GM18505 (cell line): ENCODE measurements around the gene LIN52.

Experiments
- ATAC-seq: cut with Tn5 transposase; IDR thresholded peaks from one replicate; pipeline ENCODE4 v1.9.1; 2021; ENCODE audit not compliant: unreplicated experiment
- POLR2A ChIP-seq: IDR thresholded peaks from 4 replicates; pipeline ENCODE4 v1.6.1; 2011; ENCODE audit warnings: borderline replicate concordance; ENCODE audit not compliant: insufficient read depth, insufficient read length; ENCODE audit errors: extremely low read depth

LIN52 gene

DNA sequence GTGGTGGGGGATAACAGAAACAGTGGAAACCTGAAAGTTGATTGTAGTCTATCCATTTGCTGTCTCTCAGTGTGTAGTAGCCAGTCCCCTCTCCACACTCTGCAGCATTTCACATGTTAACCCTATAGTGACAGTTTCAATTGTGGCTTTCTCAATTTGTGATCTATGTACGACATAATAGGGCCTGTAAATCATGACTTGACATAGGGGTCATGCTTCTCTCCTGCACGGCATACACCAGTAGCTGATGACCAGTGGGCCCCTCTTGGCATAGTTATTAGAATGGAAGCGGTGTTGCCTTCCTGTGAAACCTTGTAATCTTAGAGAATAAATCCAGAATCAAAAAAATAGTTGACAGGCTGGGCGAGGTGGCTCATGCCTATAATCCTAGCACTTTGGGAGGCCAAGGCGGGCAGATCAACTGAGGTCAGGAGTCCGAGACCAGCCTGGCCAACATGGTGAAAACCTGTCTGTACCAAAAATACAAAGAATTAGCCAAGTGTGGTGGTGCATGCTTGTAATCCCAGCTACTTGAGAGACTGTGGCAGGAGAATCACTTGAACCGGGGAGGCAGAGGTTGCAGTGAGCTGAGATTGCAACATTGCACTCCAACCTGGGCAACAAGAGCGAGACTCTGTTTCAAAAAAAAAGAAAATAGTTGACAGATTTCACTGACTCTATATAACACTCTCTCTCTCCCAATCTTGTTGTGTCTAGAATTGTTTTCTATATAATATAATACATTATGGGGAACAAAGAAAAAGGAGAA is 109.9 kb downstream of the LIN52 start:
- no peak for ATAC-seq
- no peak for TF ChIP-seq POLR2A

DNA sequence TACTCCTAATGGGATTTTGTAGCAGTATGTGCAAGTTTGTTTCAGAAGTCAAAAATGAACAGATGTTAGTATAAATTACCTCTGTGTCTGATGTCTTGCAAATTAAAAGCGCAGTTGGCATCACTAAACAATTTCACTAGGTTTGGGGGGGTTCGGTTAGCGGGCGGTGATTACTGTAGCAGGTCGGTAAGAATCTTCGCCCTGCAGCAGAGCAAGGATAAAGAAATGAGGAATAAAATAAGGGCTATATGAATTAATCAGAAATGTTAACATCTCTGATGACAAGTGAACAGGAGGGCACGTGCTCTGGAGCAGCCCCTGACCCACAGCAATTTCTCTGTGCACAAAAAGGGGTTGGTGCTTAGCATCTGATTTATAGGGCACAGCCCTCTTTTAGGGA is 110.9 kb downstream of the LIN52 start:
- TF ChIP-seq POLR2A: no peak
- no peak for ATAC-seq

DNA sequence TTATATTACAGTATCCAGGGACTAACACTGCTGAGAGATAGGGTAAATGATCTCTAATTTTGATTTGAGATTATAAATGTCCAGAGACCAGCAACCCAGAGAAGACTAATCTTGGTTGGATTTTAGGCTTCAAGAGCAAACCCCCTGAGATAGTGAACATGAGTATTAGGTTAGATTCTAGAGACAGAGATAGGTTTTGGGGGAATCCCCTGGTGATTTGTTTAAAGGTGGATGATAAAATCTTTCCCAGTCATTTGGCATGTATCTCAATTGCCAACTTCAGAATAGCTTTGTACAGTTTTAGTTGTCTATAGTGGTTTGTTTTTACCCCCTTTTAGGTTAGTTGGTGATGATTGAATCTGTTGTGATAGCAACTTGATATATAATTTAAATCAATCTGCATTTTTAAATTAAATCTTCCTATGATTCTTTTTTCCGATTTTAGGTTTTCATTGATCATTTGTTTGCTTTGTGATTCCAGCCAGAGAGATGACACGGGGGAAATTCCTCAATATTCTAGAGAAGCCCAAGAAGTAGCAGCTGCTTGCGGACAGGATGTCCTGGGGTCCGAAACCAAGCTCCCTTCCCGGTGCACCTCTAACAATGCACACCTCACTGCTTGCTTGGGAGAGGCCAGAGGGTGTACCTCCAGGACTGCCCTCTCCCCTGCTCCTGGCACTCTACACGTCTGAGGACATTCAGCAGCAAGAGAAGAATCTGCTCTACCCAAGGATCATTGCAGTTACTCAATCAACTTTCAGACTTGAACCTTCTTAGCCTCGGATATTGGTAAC is 113.9 kb downstream of the LIN52 start:
- no peak for ATAC-seq
- TF ChIP-seq POLR2A: no peak

DNA sequence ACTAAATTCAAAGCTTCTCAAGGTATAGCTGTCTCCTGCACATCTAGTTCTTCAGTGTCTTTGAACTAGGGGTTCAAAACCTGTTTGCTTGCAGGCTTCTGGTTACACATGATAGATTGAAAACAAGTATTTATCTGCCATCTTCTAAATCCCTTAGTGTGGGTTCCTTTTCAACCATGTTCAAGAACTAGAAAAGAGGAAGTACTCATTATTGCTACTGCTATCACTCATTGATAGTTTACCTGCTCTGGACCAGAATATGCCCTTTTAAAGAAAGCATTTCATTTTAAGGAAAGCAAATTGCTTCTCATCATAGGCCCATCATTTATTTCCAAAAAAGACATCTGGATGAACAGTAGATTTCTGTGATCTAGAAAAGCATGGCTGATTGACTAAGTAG is 117.4 kb downstream of the LIN52 start:
- no peak for TF ChIP-seq POLR2A
- no peak for ATAC-seq

DNA sequence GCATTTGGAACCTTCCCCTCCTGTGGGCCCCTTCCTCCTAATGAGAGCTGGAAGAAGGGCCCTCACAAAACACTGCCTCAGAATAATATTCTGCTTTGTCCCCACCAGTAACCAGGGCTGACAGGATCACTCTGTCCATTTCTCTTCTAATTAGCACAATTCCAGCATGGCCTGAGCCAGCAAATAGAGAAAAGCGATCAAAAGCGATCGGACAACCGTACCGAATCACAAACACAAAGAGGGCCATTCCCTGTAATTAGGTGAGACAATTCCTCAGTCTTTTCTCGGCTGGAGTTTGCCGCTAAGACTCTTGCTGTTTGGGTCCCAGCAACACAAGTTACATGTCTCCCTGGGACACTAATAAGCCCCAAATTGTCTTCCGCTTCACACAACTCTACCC is 118.9 kb downstream of the LIN52 start:
- TF ChIP-seq POLR2A: no peak
- ATAC-seq: no peak

DNA sequence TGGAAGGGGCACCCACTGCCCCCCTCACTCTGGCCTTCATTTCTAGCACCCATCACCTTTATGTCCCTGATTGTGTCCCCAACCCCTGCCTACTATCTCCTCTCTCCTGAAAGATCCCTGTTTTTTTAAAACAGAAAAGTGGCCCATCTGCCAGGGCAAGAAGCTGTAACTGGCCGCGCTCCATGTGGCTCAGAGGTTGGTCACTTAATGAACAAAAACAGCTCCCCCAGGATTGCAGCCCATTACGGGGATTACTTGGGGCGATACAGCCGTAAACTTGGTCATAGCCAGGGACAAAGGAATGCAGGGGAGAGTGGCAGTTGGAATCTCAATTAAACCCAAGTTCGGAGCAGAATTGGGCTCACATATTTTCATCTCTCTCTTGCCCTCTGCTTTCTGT is 119.7 kb downstream of the LIN52 start:
- ATAC-seq: no peak
- no peak for TF ChIP-seq POLR2A

DNA sequence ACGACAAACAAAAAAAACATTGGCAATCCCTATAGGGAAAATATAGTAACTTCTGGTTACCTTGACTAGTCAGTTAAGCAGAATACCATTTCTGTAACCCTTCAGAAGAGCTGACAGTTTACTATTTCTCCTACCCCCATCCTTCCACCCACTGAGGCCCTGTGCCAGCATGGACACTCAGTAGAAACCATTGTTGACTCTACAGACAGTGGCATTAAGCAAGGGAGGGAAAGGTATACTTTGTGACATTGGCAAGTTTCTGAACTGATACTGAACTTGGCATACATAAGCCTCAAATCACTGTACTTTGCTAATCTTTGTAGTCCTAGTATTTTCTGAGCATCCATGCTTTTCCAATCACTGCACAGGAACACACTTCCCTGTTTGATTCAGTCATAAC is 121.1 kb downstream of the LIN52 start:
- TF ChIP-seq POLR2A: no peak
- no peak for ATAC-seq

DNA sequence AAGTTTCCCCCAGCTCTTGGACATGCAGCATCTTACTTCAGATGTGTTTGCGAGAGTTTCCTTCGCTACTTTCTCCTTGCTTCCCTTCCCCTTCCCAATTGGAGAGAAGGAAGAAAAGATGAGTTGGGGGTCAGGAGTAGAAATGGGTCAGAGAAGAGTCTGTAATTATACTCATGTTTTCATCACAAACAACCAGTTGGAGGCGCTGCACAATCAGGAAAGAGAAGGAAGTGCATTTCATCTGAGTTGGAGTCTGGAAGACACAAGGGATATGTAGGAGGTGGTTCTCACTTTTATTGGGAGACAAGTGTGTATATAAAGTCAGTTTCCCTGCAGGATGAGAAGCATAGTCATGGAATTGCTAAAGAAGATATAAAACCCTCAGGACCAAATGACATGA is 123.2 kb downstream of the LIN52 start:
- ATAC-seq: no peak
- no peak for TF ChIP-seq POLR2A

DNA sequence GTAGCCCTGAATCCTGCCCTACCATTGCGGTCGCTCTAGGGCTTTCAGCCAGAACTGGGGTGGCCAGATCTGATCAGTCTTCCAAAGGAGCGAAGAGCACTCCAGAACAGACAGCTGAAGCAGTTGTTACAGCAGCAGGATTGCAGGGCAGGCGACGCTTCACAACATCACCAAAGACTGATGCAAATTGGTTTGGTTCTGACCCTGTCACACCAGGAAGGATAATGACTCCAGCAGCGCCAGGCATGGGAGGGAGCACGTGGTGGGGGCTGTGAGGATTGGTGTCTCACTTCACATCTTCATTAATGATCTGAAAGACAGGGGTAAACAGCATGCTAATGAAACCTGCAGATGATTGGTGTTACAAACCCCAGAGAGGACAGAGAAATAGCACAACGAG is 123.9 kb downstream of the LIN52 start:
- TF ChIP-seq POLR2A: no peak
- no peak for ATAC-seq

DNA sequence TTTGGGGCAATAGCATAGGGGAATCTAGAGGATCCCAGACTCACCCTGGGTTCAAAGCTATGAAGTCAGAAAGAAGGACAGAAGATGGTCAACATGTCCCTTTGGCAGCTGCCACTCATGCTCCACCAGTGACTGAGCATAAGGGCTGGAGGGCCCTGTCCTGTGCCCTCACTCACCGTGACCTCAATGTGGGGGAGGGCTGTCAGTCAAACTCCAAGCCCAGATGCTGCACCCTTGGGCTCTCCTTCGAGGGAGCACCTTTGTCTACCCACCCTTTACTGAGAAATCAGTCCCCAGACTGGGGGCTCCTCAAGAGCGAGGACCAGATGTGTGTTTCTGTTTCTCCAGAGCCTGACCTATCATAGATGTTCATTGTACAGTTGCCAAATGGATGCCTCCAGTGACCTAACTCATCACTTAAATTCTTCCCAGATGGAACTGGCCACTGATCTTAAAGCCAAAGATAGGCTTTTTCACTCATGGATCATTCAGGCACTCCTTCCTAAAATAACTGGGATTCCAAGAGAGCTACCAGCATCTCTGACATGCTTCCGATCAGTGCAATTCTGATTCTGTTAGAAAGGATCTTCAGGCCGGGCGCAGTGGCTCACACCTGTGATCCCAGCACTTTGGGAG is 127.3 kb downstream of the LIN52 start:
- no peak for TF ChIP-seq POLR2A
- ATAC-seq: no peak

DNA sequence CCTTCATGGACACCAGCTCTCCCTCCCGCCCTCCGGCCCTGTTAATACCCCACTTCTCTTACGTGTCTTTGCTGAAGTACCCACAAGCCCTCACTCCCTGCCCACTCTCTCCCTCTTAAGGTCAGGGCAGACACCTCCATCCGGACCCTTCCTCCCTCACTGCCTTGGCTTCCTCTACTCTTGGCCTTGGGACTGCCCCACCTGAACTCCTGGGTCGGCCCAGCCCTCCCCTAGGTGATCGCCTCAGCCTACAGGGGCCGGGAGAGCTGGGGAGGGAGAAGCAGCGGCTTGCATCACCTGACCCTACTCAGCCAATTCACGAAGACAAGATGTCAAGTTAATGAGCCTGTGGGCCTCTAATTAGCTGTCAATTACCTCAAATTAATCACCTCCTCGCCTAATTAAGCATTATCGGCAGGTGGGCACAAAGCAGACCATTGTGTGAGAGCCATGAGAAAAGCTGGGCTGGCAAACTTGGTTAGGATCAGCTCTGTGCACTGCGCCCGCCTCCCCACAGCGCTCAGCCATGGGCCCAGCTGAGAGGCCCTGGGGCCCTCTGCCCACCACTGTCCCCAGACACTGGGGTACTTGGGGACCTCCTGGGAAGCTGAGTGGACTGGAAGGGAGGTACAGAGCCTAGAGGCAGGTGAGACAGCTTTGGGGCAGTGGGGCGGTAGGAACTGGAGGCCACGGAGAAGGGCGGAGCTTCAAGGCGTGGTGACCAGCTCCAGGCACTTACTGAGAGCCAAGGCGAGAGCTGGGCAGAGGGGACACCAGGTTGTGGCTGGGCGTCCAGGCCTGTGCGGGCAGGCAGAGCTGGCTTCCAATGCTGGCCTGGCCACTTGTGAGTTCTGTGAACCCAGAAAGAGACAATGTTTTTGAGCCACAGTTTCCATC is 129.4 kb downstream of the LIN52 start:
- no peak for ATAC-seq
- no peak for TF ChIP-seq POLR2A

DNA sequence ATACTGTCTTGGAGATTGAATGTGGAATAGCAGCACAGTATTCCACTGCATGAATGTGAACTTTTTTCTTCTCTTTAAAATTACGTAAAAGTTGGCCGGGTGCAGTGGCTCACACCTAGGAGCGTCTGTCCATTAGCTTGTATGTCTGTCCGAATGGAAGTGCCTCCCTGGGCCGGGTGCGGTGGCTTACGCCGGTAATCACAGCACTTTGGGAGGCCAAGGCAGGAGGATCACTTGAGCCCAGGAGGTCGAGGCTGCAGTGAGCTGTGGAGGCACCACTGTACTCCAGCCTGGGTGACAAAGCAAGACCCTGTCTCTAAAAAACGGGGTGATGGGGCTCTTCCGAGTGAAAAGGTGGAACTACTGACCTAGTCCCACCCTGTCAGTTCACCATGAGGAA is 131.9 kb downstream of the LIN52 start:
- no peak for ATAC-seq
- no peak for TF ChIP-seq POLR2A
